ENCODE measurements around the gene USP6NL. TPM values are rescaled to one million over a fixed set of nuclear protein-coding genes. Genes with fewer than 3 reads are reported as not detected.

The USP6NL gene
- total and polyA plus RNA-seq, 7 donors: 1.8 to 5.4 (median 2.9) TPM

DNA sequence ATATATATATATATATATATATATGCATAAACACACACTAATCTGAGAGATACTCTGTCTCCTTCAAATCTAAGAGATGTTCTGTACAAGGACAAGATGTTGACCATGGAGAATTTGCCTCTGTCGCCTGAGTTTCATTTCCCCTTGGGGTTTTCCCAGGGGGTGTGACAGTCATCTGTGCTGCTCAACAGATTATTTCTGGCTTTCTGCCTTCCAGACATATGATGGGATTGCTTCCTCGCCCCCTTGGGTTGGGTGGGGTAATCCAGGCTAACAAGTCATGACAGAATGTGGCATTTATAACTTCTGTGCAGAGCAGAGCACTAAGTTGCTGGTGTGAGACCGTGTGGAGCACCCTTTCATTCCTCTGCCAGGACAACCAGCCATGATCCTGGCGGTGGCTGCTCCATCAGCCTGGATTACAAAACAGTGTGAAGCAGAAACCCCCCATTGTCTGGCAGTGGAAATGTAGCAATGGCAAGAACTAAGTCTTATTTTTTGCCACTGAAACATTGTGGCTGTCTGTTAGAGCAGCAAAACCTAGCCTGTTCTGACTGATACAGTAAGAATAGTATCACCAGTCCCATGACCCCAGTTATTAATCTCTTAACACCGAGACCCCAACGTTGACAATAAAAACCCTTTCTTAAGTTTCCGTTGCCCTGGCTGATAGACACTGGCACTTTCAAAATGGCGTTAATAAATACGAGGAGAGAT is 13.7 kb upstream of the USP6NL start:
- H3K9me3 ChIP-seq: no peaks in the 10 kb centered on the region
- intact Hi-C loops (cut with DNase I): no loop called here
- H3K27ac ChIP-seq: no peak overlapping the region
- TF ChIP-seq, protein P1, sequence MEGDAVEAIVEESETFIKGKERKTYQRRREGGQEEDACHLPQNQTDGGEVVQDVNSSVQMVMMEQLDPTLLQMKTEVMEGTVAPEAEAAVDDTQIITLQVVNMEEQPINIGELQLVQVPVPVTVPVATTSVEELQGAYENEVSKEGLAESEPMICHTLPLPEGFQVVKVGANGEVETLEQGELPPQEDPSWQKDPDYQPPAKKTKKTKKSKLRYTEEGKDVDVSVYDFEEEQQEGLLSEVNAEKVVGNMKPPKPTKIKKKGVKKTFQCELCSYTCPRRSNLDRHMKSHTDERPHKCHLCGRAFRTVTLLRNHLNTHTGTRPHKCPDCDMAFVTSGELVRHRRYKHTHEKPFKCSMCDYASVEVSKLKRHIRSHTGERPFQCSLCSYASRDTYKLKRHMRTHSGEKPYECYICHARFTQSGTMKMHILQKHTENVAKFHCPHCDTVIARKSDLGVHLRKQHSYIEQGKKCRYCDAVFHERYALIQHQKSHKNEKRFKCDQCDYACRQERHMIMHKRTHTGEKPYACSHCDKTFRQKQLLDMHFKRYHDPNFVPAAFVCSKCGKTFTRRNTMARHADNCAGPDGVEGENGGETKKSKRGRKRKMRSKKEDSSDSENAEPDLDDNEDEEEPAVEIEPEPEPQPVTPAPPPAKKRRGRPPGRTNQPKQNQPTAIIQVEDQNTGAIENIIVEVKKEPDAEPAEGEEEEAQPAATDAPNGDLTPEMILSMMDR (IDR thresholded peaks at IDR 0.05): no peak
- DNase-seq: no peak
- WGBS, 3 donors: 63 to 69% (median 64%) methylated on average over 9 of the region's 9 CpGs
- no peak overlapping the region for H3K4me3 ChIP-seq
- no peak for ATAC-seq
- H3K4me1 ChIP-seq: no peaks in the 10 kb centered on the region
- H3K27me3 ChIP-seq (ENCODE audit: insufficient read depth in 3 of 3, low read length in 2 of 3): peaks cover 0 to 2% (median 0%) of the 10 kb centered on the region in 3 donors
- H3K36me3 ChIP-seq (ENCODE audit: insufficient read depth in 1 of 2, low read depth in 1 of 2): no peaks in the 10 kb centered on the region

DNA sequence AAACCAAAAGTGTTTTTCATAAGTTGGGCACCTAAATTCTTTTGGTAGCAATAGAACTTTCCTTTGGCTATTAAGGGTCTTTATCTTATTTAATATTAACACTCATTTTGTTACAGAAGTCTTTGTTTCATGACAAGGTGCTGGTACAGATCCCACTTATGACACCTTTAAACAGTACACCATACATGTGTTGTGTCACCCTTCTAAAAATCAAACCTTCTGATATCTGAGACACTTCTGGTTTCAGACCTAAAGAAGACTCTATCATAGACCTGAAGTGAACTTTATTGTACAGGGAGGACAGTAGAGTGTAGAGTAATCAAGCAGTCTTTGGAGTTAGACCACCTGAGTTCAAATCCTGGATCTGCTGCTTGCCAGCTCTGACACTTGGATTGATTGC is 5.8 kb upstream of the USP6NL start:
- no peak for DNase-seq
- no peak overlapping the region for H3K4me3 ChIP-seq
- H3K27ac ChIP-seq: no peak overlapping the region
- peaks cover 5% of the 10 kb centered on the region for H3K9me3 ChIP-seq
- H3K4me1 ChIP-seq: peaks cover 3% of the 10 kb centered on the region
- intact Hi-C loops (cut with DNase I): loop anchor here in 1 of 2 donors (5.0 kb wide), 1 partner anchor 125 kb away; the partner anchor contains the start of gene ECHDC3
- no peaks in the 10 kb centered on the region for H3K36me3 ChIP-seq (ENCODE audit: insufficient read depth in 1 of 2, low read depth in 1 of 2)
- no peaks in the 10 kb centered on the region for H3K27me3 ChIP-seq (ENCODE audit: insufficient read depth in 3 of 3, low read length in 2 of 3)
- no peak for ATAC-seq
- TF ChIP-seq, protein P1 (IDR thresholded peaks at IDR 0.05): no peak

DNA sequence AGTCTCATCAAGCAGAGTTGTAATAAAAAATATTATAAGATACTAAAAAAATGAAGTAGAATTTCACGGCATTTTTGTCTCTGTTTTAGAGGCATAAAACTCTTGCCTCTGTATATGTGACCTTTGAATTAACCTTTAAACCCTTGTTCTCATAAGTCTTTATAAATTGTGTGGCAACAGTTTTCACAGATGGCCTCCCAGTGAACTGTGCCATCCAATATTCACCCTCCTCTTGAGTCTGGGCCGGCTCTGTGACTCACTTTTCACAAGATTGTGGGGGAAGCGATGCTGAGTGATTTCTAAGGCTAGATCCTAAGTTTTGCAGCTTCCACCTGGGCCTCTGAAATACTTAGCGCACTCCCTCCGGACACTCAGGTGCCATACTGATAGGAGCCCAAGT is 4.6 kb upstream of the USP6NL start:
- Histone ChIP-seq H3K9me3 (peaks cover 5% of the 10 kb centered on the region), H3K36me3 (ENCODE audit: insufficient read depth in 1 of 2, low read depth in 1 of 2) (no peaks in the 10 kb centered on the region), H3K27me3 (ENCODE audit: insufficient read depth in 3 of 3, low read length in 2 of 3) (no peaks in the 10 kb centered on the region), H3K4me1 (peaks cover 5% of the 10 kb centered on the region), H3K4me3 (no peak overlapping the region), H3K27ac (no peak overlapping the region)
- intact Hi-C loops (cut with DNase I): loop anchor here in 1 of 2 donors (5.0 kb wide), 1 partner anchor 126 kb away; the partner anchor contains the start of gene ECHDC3
- TF ChIP-seq, protein P1 (IDR thresholded peaks at IDR 0.05): no peak
- DNase-seq (no peak), ATAC-seq (no peak)
- 67 to 82% (median 68%) methylated on average over 5 of the region's 5 CpGs for WGBS, 3 donors

DNA sequence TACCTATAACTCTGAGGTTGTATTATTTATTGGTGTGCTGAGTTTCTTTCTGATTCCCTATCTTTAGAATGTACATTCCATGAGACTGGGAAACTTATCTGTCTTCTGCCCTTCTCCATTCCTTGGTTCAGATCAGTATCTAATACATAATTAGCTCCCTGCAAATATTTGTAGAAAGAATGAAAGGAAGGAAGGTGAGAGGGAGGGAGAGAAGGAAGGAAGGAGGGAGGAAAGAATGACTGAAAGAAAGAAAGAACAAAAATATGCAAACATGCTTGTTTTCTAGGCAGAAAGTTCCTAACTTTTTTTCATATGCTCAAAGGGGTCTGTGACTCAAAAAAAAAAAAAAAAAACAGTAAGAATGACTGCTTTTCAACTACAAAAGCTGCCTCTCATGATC is 3.9 kb upstream of the USP6NL start:
- intact Hi-C loops (cut with DNase I): loop anchor here in 1 of 2 donors (5.0 kb wide), 1 partner anchor 127 kb away; the partner anchor contains the start of gene ECHDC3
- ATAC-seq (no peak), DNase-seq (no peak)
- no peak overlapping the region for H3K4me3 ChIP-seq
- no peak overlapping the region for H3K27ac ChIP-seq
- peaks cover 6% of the 10 kb centered on the region for H3K4me1 ChIP-seq
- no peaks in the 10 kb centered on the region for H3K36me3 ChIP-seq (ENCODE audit: insufficient read depth in 1 of 2, low read depth in 1 of 2)
- H3K9me3 ChIP-seq: peaks cover 5% of the 10 kb centered on the region
- TF ChIP-seq, protein P1 (IDR thresholded peaks at IDR 0.05): no peak
- H3K27me3 ChIP-seq (ENCODE audit: insufficient read depth in 3 of 3, low read length in 2 of 3): no peaks in the 10 kb centered on the region

Data from psoas muscle (tissue), 8 donors.